UCSD-AML1 (cell line): ENCODE results near the gene IFIT3.

Experiments used
- DNase-seq: peaks from one replicate; lab custom pipeline; 2025; ENCODE audit not compliant: unreplicated experiment; lab: John Stamatoyannopoulos, UW

Gene IFIT3

DNA sequence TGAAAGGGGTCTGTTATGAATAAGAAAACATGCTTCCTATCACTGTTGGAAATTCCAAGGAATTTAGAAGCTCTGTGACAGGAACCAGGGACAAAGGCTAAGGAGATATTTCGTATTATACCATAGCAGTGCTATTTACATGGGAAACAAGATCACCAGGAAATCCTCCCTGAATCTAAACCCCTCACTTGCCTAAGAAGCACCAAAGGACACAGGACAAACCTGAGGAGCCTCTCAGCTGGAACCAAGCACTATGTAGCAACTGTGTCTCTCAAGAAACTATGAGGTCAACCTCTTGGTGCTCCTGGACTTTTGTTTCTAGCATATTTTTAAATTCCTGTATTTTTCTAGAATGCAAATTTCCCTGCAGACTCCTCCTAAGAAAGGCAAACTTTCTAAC lies 29.3 kb downstream of the IFIT3 start:
- DNase-seq, result no peak

DNA sequence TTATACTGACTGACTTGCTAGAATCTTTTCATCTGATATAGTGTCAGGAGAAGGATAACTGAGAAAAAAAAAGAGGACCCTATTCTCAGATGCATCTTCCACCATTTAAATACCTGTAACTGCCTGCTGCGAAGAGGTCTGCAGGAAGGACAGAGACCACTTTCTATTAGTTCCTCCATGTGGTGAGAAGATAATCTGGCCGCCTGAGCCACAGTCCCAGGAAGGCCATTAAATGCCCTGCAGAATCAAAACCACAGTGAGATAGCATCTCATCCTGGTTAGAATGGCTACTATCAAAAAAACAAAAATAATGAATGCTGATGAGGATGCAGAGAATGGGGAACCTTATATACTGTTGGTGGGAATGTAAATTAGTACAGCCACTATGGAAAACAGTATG lies 30.2 kb downstream of the IFIT3 start:
- no peak for DNase-seq

DNA sequence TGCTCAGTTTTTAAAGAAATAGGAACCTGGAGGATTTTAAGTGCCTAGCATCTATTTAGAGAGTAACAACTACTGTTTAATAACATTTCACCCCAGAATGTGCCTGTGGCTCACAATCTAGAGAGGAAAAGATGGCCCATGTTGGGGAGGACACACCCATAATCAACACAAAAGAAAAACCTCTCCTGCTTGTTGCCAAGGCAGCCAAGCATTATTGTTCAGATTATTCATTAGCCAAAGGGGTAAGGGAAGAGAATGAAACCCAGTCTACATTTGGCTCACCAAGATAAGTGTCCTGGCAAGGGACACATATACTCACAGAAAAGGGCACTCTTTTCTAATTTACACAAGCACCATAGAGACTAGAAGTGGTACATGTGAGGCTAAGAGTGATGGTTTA lies 32.4 kb downstream of the IFIT3 start:
- DNase-seq, result no peak

DNA sequence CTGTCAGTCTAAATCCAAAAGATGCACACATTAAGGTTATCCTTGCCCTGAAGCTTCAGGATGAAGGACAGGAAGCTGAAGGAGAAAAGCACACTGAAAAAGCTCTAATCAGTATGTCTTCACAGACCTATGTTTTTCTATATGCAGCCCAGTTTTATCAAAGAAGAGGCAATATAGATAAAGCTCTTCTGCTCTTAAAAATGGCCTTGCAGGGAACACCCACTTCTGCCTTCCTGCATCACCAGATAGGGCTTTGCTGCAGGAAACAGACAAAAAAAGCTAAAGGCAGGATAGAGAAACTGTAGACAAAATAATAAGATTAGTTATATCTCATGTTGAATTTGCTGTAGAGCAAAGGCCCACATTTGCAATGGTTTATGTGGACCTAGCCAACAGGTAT lies 35.1 kb downstream of the IFIT3 start:
- no peak for DNase-seq

DNA sequence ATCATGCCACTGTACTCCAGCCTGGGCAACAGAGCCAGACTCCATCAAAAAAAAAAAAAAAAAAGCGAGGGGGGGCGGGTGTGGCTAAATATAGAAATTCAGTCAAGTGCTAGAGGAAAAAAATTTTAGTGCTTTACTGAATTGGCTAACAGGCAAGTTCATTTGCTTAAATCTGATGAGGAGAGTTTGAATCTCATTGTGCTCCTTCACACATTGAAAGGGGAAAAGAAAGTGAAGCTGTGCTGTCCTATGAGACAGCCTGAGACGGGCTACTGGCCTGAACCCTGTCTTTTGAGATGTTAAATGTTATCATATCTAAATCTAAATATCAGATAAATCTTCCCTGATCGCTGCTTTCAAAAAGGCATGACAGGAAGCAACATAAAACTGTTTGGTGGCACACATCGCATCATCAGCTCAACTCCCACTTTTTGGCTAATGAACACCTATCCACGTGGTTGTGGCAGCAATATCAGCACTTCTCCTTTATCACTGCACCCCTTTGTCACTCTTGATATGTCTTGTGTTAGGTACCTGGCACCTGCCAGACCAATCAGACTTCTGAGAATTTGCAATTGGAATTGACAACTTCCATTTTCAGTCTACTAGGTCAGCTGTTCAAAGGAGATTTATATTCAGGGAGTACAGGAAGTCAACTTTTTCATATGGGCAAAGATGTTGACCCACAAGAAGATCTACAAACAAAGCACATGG lies 36.1 kb downstream of the IFIT3 start:
- no peak for DNase-seq

DNA sequence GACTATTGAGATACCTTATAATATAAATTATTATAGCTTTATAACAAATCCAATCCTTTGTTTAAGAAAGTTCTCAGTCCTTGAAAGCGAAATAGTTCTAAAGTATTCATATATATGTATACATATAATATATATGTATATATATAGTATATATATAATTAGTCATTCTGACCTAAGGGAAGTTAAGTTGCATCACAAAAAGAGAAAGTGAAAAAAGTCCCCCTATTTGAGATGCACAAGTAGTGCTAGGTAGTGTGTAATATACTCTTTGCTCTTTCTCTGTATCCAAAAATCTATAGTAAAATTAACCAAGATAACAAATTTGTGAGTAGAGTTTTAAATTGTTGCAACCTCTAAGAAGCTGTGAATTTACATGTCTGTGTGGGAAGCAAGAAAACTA lies 36.7 kb downstream of the IFIT3 start:
- no peak for DNase-seq

DNA sequence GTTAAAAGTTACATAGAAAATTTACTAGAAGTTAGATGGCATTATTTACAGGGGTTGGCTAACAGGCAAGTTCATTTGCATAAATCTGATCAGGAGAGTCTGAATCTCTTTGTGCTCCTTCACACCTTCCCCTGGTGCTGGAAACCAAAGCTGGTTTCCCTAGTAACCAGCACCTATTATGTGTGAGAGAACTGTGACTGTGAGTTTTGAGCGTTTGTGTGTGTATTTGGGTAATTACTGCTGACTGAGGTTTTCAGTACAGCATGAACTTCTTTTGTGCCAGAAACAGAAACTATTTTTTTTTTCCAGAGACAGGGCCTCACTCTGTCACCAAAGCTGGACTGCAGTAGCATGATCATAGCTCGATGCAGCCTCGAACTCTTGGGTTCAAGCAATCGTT lies 39.7 kb downstream of the IFIT3 start:
- DNase-seq, result no peak

DNA sequence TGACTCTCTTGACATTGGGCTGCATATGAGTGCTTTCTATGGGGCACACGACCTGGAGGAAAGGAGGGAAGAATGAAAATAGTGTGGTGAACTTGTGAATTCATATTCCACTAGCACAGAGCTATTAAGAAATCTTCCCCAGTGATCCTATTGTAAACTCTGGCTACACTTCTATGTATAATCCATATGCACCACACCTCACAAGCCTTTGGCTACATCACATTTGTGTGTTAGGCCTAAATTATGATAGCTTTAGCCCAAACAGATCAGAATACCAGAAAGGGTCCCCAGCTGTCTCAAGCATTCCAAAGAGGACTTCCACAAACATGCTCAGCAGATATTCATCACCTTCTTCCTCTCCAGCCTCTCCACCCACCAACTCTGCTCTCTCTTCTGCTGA lies 40.3 kb downstream of the IFIT3 start:
- DNase-seq, result no peak

DNA sequence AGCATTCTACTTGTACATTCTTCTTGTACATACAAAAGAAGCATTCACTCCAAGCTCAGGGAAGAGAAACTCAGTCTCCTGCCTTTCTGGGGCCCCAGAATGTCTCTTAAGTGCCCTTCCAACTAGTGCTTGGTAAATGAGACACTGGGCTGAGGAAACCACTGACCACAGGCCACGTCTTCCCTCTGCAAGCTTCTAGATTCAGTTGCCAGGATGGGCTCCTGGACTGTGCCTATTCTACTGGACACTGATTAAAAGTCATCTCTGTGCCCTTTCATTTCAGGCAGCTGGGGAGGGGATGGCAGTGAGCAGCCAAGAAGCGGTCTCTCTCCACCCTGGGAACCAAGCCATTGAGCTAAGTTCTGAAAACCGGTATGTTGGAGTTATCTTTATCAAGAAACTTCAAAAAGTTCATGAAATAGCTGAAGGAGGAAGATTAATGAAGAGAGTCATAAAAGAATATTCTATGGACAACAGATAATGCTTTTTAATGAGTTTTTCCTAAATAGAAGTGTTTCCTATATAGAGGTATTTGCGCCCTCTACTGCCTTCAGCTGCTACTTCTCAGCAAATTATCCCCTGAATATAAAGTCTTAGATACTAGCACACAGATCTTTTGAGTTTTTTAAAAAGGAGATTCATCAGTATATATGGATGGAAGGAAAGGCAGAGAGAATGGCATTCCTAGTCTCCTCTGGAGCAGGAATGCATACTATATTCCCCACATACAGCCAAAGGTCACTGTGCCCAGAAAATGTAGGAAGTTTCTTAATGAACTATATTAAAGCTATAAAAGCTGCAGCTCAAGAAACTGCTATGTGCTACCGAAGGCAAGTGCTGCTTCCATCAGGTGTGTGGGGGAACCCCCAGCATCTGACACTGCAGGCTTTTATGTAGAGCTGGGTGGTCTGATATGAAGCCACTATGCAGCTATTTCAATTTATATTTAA lies 41.6 kb downstream of the IFIT3 start:
- peak; percentile 26 for DNase-seq

DNA sequence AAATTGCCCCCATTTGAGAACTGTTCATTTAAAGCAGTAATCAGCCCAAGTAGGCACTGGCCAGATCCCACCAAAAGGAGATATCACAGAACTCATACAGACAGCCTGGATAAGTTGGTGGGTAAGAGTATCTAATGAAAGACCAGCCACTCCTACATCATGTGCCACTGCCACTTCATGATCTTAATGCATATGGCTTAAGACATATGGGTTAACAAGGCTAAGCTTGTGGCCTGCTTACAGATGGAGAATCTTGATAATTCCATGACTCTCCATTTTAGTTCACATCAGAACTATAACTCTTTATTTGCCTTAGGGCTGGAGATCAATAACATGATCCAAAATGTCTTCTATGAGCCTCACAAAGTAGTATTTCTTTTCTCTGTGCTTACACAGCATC lies 43.3 kb downstream of the IFIT3 start:
- no peak for DNase-seq

DNA sequence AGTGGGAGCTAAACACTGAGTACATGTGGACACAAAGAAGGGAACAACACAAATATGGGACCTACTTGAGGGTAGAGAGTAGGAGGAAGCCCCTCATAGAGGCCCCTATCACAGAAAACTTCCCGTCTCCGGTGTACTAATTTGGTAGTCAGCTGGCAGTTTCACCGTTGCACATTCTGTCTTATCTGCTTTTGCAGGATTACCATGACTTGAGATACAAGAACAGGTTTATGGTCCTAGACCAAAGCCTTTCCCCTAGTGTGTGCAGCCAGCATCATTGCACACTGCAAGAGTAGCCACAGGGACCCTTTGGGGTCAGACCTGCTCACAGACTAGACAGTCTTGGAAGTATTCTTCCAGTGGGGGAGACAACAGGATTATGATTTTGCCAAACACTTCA lies 44.2 kb downstream of the IFIT3 start:
- DNase-seq, result no peak

DNA sequence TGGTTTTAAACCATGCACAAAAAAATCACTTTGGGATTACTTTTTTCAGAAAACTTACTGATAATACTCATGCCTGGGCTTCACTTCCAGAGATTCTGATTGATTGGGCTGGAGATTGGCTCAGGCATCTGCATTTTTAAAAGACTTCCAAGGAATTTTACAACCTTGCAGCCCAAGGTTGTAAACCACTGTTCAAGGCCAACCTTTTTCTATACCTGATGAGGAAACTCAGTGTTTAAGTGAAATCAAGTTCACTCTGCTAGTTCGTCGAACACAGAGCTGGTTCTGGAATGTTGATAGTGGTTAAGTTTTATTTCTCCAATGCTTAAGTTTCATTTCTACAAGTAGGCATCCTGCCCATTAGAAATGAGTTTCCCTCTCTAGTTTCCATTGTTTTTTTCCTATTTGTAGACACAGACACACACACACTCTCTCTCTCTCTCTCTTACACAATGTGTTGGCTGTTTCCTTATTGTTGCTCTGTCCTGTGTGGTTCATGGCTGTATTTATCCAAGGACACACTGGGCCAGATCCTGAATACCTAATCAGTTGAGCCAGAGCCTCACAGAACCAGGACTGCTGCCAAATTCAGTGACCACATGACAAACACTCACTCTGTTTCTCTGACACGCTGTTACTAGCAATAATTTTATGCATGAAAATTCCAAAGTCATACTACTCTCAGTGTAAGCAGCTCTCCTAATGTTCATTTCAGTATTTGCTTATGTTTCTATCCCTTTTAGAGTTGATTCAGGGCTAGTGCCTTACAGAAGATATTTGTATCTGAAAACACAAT lies 46.3 kb downstream of the IFIT3 start:
- DNase-seq, result no peak

DNA sequence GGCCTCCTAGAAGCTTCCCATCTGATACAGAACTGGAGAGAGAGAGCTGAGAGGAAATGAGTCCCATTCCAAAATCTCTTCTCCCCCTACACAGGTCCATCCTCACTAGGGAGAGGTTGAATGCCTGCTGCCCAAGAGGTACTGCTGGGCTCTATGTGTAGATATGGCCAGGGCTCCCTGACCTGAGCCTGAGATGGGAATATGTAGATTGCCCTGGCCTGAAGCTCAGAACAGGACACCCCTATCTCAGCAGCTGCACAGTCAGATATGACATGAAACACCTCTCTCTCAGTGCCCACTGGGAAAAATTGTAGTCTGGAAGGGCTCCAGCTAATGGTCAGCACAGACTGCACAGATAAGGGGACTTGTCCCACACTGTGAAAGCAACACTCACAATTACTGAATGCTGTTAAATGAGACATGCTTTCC lies 46.9 kb downstream of the IFIT3 start:
- no peak for DNase-seq

DNA sequence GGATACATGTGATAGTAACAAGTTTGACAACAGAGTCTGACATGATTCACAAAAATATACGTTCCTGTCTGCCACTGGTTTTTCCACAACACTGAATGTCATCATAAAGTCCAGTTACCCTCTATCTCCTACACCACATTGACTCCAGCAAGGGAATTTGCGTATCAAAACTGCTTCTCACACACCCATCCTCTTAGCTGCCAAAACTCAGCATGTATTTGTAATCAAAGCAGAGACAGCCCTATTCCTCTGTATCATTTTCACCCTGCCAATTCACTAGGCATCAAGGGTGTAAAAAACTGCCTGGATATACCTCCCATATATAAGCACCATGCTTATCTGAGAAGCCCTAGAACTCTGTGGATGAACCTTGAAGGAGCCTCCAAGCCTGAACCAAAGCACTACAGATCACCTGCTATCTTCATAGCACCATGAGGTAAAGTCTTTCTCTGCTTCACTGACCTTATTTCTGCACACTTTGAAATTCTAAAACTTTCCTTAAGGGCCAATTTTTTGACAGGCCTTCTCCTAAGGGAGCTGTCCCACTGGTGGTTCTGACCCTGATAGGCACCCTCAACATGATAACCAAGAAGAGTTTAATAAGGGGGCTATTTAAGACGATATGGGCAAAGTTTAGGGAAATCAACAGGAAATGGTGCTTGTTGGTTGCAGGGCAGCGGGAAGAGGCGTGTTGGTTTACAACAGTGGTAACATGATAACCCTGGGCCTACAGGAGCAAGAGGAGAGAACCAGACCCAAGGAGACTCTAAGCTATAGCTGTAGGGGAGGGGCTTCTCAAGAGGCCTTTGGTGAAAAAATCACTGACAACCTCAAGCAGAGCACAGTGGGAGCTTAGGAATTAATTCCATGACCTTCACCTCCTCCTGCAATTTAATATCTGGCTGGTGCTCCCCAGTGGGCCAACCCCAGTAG lies 50.2 kb downstream of the IFIT3 start, which contains the start of gene IFIT1B:
TSS of gene IFIT1B (plus strand) at position 352 of the 933 bp plus-strand sequence. CDS start at position 432, 80 bp downstream.
- DNase-seq, result no peak

DNA sequence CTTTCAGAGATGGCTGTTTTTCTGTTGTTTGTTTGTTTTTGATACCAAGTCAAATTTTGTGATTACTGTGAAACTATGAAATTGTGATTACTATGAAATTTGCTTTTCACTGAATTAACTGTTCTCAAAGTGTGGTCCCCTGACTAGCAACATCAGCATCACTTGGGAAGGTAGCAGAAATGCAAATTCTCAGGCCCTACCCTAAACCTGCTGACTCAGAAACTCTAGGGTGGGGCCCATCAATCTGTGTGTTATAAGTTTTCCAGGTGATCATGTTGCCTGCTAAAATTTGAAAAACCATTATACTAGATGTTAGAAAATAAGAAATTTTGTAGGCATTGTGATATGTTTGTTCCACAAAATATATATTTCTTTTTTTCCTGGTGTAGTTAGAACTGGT lies 51.3 kb downstream of the IFIT3 start:
- DNase-seq, result no peak

DNA sequence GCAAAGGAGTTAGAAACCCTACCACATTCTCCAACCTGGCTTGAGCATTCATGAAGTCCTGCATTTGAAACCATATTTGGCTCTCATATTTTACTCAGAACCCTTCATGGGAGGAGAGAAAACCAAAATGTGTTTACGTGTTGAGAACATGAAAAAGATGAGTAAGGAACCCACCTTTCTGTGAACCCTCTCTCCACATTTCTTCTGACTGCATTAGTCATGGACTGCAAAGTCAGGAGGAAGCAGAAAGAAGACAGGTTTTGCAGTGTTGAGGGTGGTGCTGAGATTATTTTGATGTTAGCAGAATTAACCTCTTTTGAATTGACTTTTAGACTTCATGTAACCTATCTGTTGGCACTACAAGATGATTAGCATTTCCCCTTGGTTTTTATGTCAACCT lies 55.0 kb downstream of the IFIT3 start:
- DNase-seq, result no peak

DNA sequence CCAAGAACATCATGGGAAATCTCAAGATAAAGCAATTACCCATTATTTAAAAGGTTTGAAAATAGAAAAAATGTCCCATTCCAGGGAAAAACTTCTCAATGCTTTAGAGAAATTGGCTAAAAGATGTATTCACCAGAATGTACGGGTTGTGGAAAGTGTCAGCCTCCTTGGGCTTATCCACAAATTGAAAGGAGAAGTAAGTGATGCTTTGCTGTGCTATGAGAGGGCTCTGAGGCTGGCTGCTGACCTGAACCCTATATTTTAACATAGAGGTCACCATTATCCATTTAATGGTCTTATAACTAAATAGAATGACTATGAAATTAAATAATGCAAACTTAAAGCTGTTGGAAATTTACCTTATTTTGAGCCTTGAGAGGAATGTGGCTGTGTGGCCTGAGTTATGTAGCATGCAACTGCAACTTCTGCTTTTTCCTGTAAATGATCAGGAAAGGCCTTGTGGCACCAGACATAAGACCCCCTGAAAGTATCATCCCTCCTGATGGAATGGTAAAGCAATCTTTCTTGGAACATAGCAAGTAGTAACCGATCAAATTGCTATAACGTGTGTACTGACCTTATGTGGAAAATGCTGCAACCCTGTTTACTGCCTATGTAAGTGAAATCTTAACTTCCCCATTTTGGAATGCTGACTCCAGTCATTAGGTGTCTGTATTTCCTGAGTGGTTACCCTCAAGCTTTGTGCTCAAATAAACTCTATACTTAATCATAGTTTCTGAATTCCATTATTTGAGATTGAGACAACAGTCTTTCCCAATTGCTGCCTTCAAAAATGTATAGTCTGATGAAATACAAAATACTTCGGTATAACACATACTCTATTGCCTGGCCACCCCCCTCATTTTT lies 56.9 kb downstream of the IFIT3 start:
- no peak for DNase-seq

DNA sequence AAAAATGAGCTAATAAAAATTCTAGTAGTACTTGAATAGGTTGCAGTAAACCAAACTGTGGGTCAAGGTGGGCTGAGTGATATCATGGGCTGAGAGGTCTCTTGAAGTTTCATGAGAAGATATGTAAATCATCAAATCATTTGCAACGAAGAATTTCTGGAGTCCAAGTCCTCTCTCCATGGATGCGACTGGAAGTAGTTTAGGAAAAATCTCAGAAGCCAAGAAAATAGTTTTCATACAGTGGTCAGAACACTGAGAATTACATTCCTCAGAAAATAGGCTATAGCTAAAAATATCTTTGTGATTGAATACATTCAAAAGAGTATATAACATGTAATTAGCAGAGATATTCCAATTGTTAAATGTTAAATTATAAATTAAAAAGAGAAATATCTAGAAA lies 61.0 kb downstream of the IFIT3 start:
- no peak for DNase-seq

DNA sequence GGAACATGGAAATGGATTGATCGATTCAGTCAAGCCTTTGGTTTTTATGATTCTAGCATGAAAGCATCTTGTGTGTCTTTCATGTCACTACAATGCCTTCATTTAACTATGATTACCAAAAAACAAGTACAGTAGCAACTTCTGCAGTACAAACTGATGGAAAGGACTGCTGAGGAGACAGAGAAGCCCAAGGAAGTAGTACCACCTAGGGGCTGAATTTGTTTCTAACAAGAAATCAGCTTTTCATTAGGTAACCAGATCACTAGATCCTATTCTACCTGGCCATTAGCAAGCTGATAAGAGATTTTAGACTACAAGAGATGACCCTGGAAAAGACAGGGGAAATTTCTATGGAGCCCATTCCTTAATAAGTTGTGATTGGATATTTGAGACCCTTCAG lies 61.5 kb downstream of the IFIT3 start:
- DNase-seq, result no peak
